NCI-H146 treated with DMSO at 0.1 percent for 48 hours (cell line): Measurements from ENCODE around the gene UBE2S.
A peak's percentile ranks its signal among the peaks of the same experiment; 100 is the strongest.

Experiments used
- DNase-seq: peaks from one replicate; lab custom pipeline; 2025; ENCODE audit not compliant: unreplicated experiment; lab: John Stamatoyannopoulos, UW

UBE2S gene

DNA sequence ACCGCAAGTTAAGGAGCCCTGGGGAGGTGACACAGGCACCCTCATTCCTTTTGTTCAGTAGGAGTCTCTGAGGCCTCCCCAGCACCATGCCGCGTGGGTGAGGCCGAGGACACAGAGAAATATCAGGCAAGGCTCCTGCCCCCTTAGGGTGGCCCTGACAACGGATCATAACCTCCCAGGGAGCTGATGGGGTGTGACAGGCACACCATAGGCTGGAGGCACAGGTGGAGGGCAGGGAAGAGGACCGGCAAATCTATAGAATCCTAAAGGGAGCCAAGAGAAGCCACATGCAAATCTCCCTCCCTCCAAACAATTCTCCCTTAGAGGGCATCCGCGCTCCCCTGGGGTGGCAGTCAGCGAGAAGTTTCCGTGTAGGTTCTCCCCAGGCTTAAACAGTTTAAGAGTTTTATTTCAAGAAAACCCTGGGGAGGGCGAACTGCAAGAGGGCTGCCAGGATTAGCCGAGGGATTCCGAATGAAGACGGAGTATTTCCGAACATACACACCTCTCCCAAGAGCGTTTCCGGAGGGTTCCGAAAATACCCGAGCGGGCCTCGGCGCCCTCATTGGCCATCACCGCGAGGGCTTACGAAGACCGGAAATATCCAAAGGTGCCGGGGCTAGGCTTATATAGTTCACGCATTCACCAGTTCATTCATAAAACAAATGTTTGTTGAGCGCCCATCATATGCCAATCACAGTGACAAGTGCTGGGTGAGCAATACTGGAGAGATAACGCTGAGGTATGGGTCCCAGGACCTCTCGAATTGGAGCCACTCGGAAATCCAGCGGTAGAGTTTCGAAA, 22.5 kb downstream of the UBE2S start:
- peak; percentile 96 for DNase-seq

DNA sequence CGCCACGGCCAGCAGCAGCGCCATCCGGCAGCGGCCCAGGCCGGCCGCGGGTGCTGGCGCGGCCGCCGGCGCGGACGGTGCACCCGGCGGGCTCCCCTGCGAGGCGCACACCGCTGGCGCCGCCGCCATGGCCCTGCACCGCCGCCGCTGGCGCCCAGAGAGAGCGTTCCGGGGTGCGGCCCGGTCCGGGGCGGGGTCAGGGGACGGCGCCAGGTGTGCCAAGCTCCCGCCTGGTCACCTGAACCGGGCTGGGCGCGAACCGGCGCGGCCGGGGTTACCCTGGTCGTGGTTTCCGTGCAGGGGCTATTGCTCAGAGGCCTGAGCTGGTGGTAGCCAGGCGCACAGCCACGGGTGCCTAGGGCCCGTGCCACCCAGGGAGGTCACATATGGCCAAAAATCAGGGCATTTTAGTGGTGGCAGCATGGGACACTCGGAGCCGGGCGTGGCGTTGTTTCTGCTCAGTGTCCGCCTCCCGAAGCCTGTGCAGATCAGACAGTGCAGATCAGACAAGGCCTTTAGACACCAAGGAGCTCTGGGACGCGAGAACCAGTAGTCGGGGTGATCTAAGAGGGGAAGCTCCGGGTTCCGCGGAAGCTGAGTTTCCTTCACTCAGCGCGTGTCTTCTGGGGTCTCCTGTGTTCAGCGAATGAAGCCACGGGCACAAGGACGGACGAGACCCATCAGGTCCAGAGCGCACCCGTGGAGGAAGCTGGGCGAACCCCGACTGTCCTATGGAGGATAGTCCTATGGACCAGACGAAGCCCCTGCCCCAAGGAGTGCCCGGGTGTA, 23.3 kb downstream of the UBE2S start, which contains the start of gene TMEM238:
Gene TMEM238, minus strand, starts transcription at position 162 of the 789 bp plus-strand sequence. Its CDS starts 33 bp downstream, at position 129.
- DNase-seq, result no peak

- DNase-seq, result peak; percentile 42
Observed at GRCh38 chr19:55383279-55384130, 24.1 kb downstream of the UBE2S start.

GRCh38 chr19:55382522-55383054, 25.0 kb downstream of the UBE2S start:
- DNase-seq, result no peak

GRCh38 chr19:55382013-55382412, 25.6 kb downstream of the UBE2S start:
- DNase-seq, result no peak

- DNase-seq, result no peak
Observed at GRCh38 chr19:55379174-55379573, 28.4 kb downstream of the UBE2S start.

GRCh38 chr19:55377356-55378131, 30.0 kb downstream of the UBE2S start:
- DNase-seq, result no peak

- no peak for DNase-seq
Observed at GRCh38 chr19:55376241-55376933, 31.2 kb downstream of the UBE2S start, which contains the start of gene TMEM190. Gene TMEM190 (plus strand): TSS chr19:55376826. CDS start chr19:55376854, 28 bp downstream.

GRCh38 chr19:55373993-55374757, 33.4 kb downstream of the UBE2S start:
- DNase-seq, result no peak

DNA sequence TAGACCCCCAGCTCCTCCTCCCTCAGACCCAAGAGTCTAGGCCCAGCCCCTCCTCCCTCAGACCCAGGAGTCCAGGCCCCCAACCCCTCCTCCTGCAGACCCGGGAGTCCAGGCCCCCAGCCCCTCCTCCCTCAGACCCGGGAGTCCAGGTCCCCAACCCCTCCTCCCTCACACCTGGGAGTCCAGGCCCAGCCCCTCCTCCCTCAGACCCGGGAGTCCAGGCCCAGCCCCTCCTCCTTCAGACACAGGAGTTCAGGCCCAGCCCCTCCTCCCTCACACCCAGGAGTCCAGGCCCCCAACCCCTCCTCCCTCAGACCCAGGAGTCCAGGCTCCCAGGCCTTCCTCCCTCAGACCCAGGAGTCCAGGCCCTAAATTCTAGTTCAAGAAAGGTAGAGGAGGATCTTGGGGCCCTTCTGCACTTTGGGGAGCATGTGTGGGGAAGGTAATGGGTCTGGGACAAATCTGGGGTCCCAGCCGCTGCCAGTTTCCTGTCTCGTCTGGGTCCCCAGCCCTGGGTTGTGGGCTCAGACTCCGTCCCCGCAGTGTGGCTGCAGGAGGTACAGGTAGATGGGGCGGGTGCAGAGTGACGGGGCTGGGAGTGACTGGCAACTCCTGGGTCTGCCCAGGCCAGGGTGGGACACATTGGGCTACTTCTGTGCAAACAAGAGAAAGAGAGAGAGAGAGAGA, 34.1 kb downstream of the UBE2S start:
- DNase-seq, result no peak

DNA sequence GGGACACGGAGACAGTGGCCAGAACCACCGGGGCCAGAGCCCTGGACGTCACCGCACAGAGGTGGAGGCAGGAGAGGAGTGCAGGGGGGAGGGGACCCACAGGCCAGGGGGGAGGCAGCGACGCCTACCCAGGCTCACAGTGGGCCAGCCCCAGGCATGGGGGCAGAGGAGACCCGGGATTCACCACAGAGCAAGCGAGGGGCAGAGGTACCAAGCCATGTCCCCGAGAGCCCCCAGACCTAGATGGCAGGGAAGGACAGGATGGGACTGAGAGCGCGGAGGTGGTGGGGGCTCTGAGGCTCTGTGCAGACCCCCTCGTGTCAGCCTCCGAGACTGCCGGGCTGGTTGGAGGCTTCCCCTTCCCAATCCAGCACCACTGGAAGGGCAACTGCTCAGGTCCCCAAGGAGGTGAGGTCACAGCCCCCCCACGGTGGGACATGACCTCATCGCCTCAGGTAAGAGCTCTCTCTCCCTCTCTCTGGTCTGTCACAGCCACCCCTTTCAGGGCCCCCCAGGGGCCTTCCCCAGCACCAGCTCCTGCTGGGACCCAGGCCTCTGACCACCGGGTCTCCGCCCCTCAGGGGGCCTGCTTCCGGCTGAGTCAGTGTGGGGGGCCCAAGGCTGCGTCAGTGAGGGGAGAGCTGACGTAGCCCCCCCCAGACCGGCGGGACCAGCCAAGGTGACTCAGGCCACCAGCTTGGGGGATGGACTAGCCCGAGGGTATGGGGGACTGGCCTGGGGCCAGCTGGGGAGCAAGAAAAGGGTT, 35.1 kb downstream of the UBE2S start:
- DNase-seq, result no peak

DNA sequence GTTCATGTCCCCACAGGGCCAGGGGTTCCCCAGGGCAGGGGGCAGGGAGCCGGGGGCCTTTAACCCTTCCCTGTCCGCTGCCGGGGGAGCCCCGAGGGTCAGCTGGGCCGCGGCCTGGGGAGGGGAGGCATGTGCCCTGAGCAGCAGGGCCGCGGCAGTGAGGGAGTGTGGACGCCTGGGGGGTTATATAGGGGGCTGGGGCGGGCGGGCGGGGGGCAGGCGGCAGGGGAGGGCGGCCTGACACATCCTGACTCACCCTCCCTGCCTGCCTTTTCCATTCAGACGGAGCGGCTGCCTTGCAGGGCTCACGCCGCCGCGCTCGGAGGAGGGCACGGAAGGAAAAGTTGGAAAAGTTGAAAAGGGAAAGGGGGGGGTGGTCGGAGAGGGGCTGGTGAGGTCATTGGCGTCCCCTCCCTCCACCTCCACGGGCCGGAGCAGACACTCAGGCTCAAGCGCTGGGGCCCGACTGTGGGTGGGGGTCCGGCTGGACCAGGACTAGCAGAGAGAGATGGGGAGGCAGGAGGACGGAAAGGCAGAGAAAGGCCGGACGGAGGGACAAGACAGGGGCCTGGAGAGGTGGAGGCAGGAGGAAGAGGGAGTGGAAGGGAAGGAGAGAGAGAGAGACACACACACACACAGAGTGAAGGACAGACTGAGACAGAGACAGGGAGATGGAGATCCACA, 37.1 kb downstream of the UBE2S start, which contains the start of gene IL11:
Gene IL11, minus strand, starts transcription at position 159 of the 684 bp plus-strand sequence. Its CDS starts 153 bp downstream, at position 6.
- DNase-seq, result no peak

- DNase-seq, result peak; percentile 55
Observed at GRCh38 chr19:55369653-55370304, 37.8 kb downstream of the UBE2S start.

DNA sequence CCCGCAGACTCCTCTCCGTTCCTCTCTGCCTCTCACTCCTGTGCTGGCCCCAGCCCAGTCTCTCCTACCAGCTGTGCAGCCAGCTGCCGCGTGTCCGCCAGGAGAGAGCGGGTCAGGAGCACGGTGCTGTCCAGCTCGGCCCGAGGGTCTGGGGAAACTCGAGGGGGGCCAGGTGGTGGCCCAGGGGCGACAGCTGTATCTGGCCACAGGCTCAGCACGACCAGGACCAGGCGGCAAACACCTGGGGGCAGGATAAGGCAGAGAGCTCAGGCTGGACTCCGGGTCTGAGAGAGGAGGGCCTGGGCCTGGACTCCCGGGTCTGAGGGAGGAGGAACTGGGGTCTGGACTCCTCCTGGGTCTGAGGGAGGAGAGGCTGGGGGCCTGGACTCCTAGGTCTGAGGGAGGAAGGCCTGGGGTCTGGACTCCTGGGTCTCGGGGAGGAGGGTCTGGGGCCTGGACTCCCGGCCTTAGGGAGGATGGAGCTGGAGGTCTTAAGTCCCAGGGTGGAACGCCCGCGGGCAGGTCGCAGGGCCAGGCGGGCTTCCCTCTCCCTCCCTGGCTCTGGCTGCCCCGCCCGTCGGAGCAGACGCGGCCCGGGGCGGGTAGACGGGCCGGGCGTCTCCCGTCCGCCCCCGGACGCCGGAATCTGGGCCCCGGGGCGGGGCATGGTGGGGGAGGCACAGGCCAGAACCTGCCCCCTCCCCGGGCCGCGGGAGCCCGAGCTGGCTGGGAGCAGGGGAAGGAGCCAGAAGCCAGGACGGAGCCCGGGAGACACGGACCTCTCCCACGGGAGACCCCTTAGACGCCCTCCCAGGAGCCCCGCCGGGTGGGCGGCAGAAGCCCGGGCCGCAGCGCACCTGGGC, 38.7 kb downstream of the UBE2S start:
- DNase-seq, result no peak

DNA sequence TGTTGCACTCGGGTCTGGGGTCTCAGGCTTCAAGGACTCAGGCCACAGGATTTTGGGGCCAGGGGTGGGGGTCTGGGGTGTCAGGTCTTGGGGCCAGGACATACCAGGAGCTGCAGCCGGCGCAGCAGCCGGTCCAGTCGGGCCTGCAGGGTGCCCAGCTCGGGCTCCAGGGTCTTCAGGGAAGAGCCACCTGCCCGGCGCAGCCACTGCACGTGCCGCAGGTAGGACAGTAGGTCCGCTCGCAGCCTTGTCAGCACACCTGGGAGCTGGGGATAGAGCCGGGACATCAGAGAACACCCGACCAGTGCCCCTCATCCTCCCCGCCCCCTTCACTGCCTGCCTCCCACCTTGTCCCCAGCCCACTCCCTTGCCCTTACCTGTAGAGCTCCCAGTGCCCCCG, 39.5 kb downstream of the UBE2S start:
- no peak for DNase-seq
